Naive B cell (primary cell): ENCODE data around the gene KATNAL1. TPM values are rescaled to one million over a fixed set of nuclear protein-coding genes. Genes with fewer than 3 reads are reported as not detected.
"Not testable (repeated sequence)": the region's sequence is repeated elsewhere in the genome, so short reads cannot be mapped to it uniquely, and the experiment has no call there.

Experiments used
- ATAC-seq, 2 donors: fragments of 150-1000 bp; cut with Tn5 transposase; 2 replicates each; pipeline ENCODE4 v1.10.0; 2021; ENCODE audit warnings: low read depth in 2 of 2, mild to moderate bottlenecking in 2 of 2, moderate library complexity in 2 of 2
- DNase-seq: peaks from one replicate; pipeline ENCODE4 v3.0.0; 2022
- H3K27ac Mint-ChIP-seq, 6 donors: one replicate each; pipeline ENCODE4 v1.8.0; 2020 to 2022; ENCODE audit warnings: mild to moderate bottlenecking in 6 of 6, mixed read lengths in 6 of 6, moderate library complexity in 5 of 6, inconsistent platforms in 2 of 6
- H3K27me3 Mint-ChIP-seq, 3 donors: one replicate each; pipeline ENCODE4 v1.8.0; 2021 to 2022; ENCODE audit warnings: mixed read lengths in 3 of 3, mild to moderate bottlenecking in 1 of 3
- H3K36me3 Mint-ChIP-seq, 2 donors: one replicate each; pipeline ENCODE4 v1.8.0; 2020 to 2022; ENCODE audit warnings: mixed read lengths in 2 of 2, inconsistent platforms in 1 of 2, mild to moderate bottlenecking in 1 of 2
- H3K4me1 Mint-ChIP-seq, 3 donors: one replicate each; pipeline ENCODE4 v1.8.0; 2020 to 2022; ENCODE audit warnings: mixed read lengths in 3 of 3, inconsistent platforms in 1 of 3, mild to moderate bottlenecking in 1 of 3, moderate library complexity in 1 of 3
- H3K4me3 Mint-ChIP-seq, 8 donors: one replicate each; pipeline ENCODE4 v1.8.0; 2020 to 2022; ENCODE audit warnings: mild to moderate bottlenecking in 8 of 8, mixed read lengths in 8 of 8, moderate library complexity in 8 of 8, inconsistent platforms in 2 of 8
- H3K9me3 Mint-ChIP-seq, 7 donors: one replicate each; pipeline ENCODE4 v1.8.0; 2020 to 2022; ENCODE audit warnings: mixed read lengths in 7 of 7, mild to moderate bottlenecking in 5 of 7, inconsistent platforms in 2 of 7, moderate library complexity in 1 of 7
- polyA plus RNA-seq, 6 donors: library from polyadenylated mRNA; unstranded; fragments of 300-500 nt; fragmentation: Illumina TruSeq; gene quantifications; one replicate each; pipeline ENCODE4 v1.2.3, GENCODE V29; 2021; ENCODE audit warnings: low read depth in 6 of 6

The KATNAL1 gene
- polyA plus RNA-seq, 6 donors from 2014 or later: 3.7 to 8.9 (median 6.9) TPM

- Mint-ChIP-seq H3K36me3 (no peaks in the 10 kb centered on the region), H3K4me1 (peaks cover 9 to 15% (median 15%) of the 10 kb centered on the region in 3 donors), H3K27ac (no peak overlapping the region), H3K4me3 (no peak overlapping the region), H3K27me3 (no peaks in the 10 kb centered on the region), H3K9me3 (no peaks in the 10 kb centered on the region)
- no peak for ATAC-seq
- no peak for DNase-seq
These were observed 132.2 kb downstream of the KATNAL1 start for GRCh38 chr13:30175166-30175565.

GRCh38 chr13:30174250-30174649, 133.1 kb downstream of the KATNAL1 start:
- peaks cover 9 to 15% (median 15%) of the 10 kb centered on the region in 3 donors for H3K4me1 Mint-ChIP-seq
- H3K27ac Mint-ChIP-seq: peak overlapping the region in 1 of 6 donors; percentile 22
- peak; percentile 78 to 89 for ATAC-seq
- not testable (repeated sequence) for H3K27me3 Mint-ChIP-seq, H3K4me3 Mint-ChIP-seq, H3K9me3 Mint-ChIP-seq, DNase-seq, H3K36me3 Mint-ChIP-seq

GRCh38 chr13:30173303-30173610, 134.1 kb downstream of the KATNAL1 start:
- H3K27me3 Mint-ChIP-seq: no peaks in the 10 kb centered on the region
- DNase-seq (no peak), ATAC-seq (no peak)
- H3K27ac Mint-ChIP-seq: no peak overlapping the region
- peaks cover 9 to 18% (median 15%) of the 10 kb centered on the region in 3 donors for H3K4me1 Mint-ChIP-seq
- no peaks in the 10 kb centered on the region for H3K9me3 Mint-ChIP-seq
- no peaks in the 10 kb centered on the region for H3K36me3 Mint-ChIP-seq
- H3K4me3 Mint-ChIP-seq: peak overlapping the region in 1 of 8 donors; percentile 4

GRCh38 chr13:30172593-30173302, 134.6 kb downstream of the KATNAL1 start:
- H3K4me3 Mint-ChIP-seq: peak overlapping the region in 1 of 8 donors; percentile 4
- no peak overlapping the region for H3K27ac Mint-ChIP-seq
- peaks cover 9 to 18% (median 15%) of the 10 kb centered on the region in 3 donors for H3K4me1 Mint-ChIP-seq
- no peaks in the 10 kb centered on the region for H3K9me3 Mint-ChIP-seq
- H3K27me3 Mint-ChIP-seq: no peaks in the 10 kb centered on the region
- no peak for DNase-seq
- ATAC-seq: no peak
- no peaks in the 10 kb centered on the region for H3K36me3 Mint-ChIP-seq

- no peaks in the 10 kb centered on the region for H3K27me3 Mint-ChIP-seq
- no peak overlapping the region for H3K4me3 Mint-ChIP-seq
- no peak for DNase-seq
- no peak for ATAC-seq
- H3K9me3 Mint-ChIP-seq: no peaks in the 10 kb centered on the region
- H3K4me1 Mint-ChIP-seq: peaks cover 9 to 18% (median 15%) of the 10 kb centered on the region in 3 donors
- H3K27ac Mint-ChIP-seq: peak overlapping the region in 1 of 6 donors; percentile 21
- no peaks in the 10 kb centered on the region for H3K36me3 Mint-ChIP-seq
These were observed 136.8 kb downstream of the KATNAL1 start for GRCh38 chr13:30170569-30170968.

GRCh38 chr13:30169442-30169841, 137.9 kb downstream of the KATNAL1 start:
- peaks cover 5 to 14% (median 13%) of the 10 kb centered on the region in 3 donors for H3K4me1 Mint-ChIP-seq
- no peak overlapping the region for H3K4me3 Mint-ChIP-seq
- no peak for ATAC-seq
- no peaks in the 10 kb centered on the region for H3K27me3 Mint-ChIP-seq
- no peak for DNase-seq
- peak overlapping the region in 1 of 6 donors; percentile 10 for H3K27ac Mint-ChIP-seq
- H3K9me3 Mint-ChIP-seq: no peaks in the 10 kb centered on the region
- H3K36me3 Mint-ChIP-seq: no peaks in the 10 kb centered on the region

- Mint-ChIP-seq H3K27ac (peak overlapping the region in 1 of 6 donors; percentile 24), H3K36me3 (peaks cover 0 to 7% of the 10 kb centered on the region in 2 donors), H3K4me1 (peaks cover 0 to 8% (median 5%) of the 10 kb centered on the region in 3 donors), H3K4me3 (no peak overlapping the region), H3K9me3 (peaks cover 0 to 7% (median 3%) of the 10 kb centered on the region in 7 donors), H3K27me3 (peaks cover 0 to 5% (median 0%) of the 10 kb centered on the region in 3 donors)
- ATAC-seq (no peak), DNase-seq (no peak)
These were observed 141.6 kb downstream of the KATNAL1 start for GRCh38 chr13:30165796-30166195.

- ATAC-seq: no peak
- Mint-ChIP-seq H3K9me3 (peaks cover 0 to 7% (median 3%) of the 10 kb centered on the region in 7 donors), H3K27me3 (peaks cover 0 to 5% (median 0%) of the 10 kb centered on the region in 3 donors), H3K27ac (no peak overlapping the region), H3K4me1 (peaks cover 0 to 6% (median 5%) of the 10 kb centered on the region in 3 donors), H3K36me3 (peaks cover 0 to 7% of the 10 kb centered on the region in 2 donors), H3K4me3 (no peak overlapping the region)
- no peak for DNase-seq
These were observed 142.3 kb downstream of the KATNAL1 start for GRCh38 chr13:30165071-30165470.

GRCh38 chr13:30164146-30164545, 143.2 kb downstream of the KATNAL1 start:
- H3K36me3 Mint-ChIP-seq: peaks cover 0 to 7% of the 10 kb centered on the region in 2 donors
- ATAC-seq: no peak

GRCh38 chr13:30163441-30163840, 143.9 kb downstream of the KATNAL1 start:
- Mint-ChIP-seq H3K4me1 (peaks cover 0 to 5% (median 3%) of the 10 kb centered on the region in 3 donors), H3K27ac (no peak overlapping the region), H3K36me3 (peaks cover 0 to 7% of the 10 kb centered on the region in 2 donors), H3K9me3 (peaks cover 0 to 7% (median 3%) of the 10 kb centered on the region in 7 donors), H3K4me3 (no peak overlapping the region), H3K27me3 (peaks cover 0 to 5% (median 0%) of the 10 kb centered on the region in 3 donors)
- ATAC-seq: no peak
- no peak for DNase-seq

More at GRCh38 chr13:30164146-30164545, 143.2 kb downstream of the KATNAL1 start:
- peaks cover 0 to 7% (median 3%) of the 10 kb centered on the region in 7 donors for H3K9me3 Mint-ChIP-seq
- peaks cover 0 to 5% (median 0%) of the 10 kb centered on the region in 3 donors for H3K27me3 Mint-ChIP-seq
- peak overlapping the region in 2 of 6 donors; percentile 4 to 13 for H3K27ac Mint-ChIP-seq
- H3K4me1 Mint-ChIP-seq: peaks cover 0 to 6% (median 5%) of the 10 kb centered on the region in 3 donors
- DNase-seq: no peak
- H3K4me3 Mint-ChIP-seq: no peak overlapping the region

- Mint-ChIP-seq H3K4me1 (peaks cover 0 to 13% (median 2%) of the 10 kb centered on the region in 3 donors), H3K27ac (no peak overlapping the region), H3K9me3 (peaks cover 0 to 7% (median 3%) of the 10 kb centered on the region in 7 donors), H3K27me3 (peaks cover 0 to 16% (median 8%) of the 10 kb centered on the region in 3 donors), H3K36me3 (peaks cover 0 to 7% of the 10 kb centered on the region in 2 donors), H3K4me3 (no peak overlapping the region)
- ATAC-seq (no peak), DNase-seq (no peak)
These were observed 147.9 kb downstream of the KATNAL1 start for GRCh38 chr13:30159446-30159839.

- Mint-ChIP-seq H3K27me3 (peaks cover 0 to 22% (median 8%) of the 10 kb centered on the region in 3 donors), H3K36me3 (peaks cover 0 to 7% of the 10 kb centered on the region in 2 donors), H3K4me3 (no peak overlapping the region), H3K27ac (no peak overlapping the region), H3K4me1 (peaks cover 2 to 13% (median 4%) of the 10 kb centered on the region in 3 donors), H3K9me3 (peaks cover 0 to 7% (median 3%) of the 10 kb centered on the region in 7 donors)
- no peak for ATAC-seq
- no peak for DNase-seq
These were observed 148.4 kb downstream of the KATNAL1 start for GRCh38 chr13:30158774-30159445.

GRCh38 chr13:30157616-30157993, 149.7 kb downstream of the KATNAL1 start:
- H3K27me3 Mint-ChIP-seq: peaks cover 0 to 21% (median 8%) of the 10 kb centered on the region in 3 donors
- no peak overlapping the region for H3K27ac Mint-ChIP-seq
- H3K36me3 Mint-ChIP-seq: peaks cover 0 to 3% of the 10 kb centered on the region in 2 donors
- peaks cover 4 to 13% (median 5%) of the 10 kb centered on the region in 3 donors for H3K4me1 Mint-ChIP-seq
- ATAC-seq (no peak), DNase-seq (no peak)
- peaks cover 0 to 2% (median 2%) of the 10 kb centered on the region in 7 donors for H3K9me3 Mint-ChIP-seq
- H3K4me3 Mint-ChIP-seq: no peak overlapping the region
